Measurements from ENCODE around the gene ATP1A3. TPM values are rescaled to one million over a fixed set of nuclear protein-coding genes. Genes with fewer than 3 reads are reported as not detected.

Gene ATP1A3
- total and polyA plus RNA-seq, 2 donors (not counting 1 experiment from before 2014, with no cell fraction given) = 1.2 to 3.8 TPM

- TF ChIP-seq EZH2 (IDR thresholded peaks at IDR 0.05; ENCODE audit: borderline replicate concordance, insufficient read depth, low read depth, low read length, poor library complexity, severe bottlenecking) = no peak
- no peak for TF ChIP-seq CTCF (IDR thresholded peaks at IDR 0.05)
- no peaks in the 10 kb centered on the region for H3K9me3 Mint-ChIP-seq (ENCODE audit: insufficient read depth)
- 95% methylated on average over 2 of the region's 5 CpGs for WGBS (ENCODE audit: insufficient coverage)
- intact Hi-C loops (cut with micrococcal nuclease) = no loop called here
- ChIA-PET CTCF (interaction anchor here (1.2 to 2.0 kb wide), 3 partner anchors 31 to 280 kb away, joined by 3 to 13 read pairs (median 3); partner anchors contain the start of gene RPS19), POLR2A (no interaction called here)
- no peak overlapping the region for H2AFZ ChIP-seq (ENCODE audit: insufficient read depth, low read depth, low read length, poor library complexity, severe bottlenecking)
- no peaks in the 10 kb centered on the region for H3K9me3 ChIP-seq (ENCODE audit: control extremely low read depth in 1 of 3, control insufficient read depth in 2 of 3, insufficient read depth in 1 of 3, low read length in 2 of 3)
- no peak overlapping the region for H3K27ac ChIP-seq (ENCODE audit: low read length in 2 of 2)
- peaks cover 6% of the 10 kb centered on the region for H3K4me1 Mint-ChIP-seq
- no peak overlapping the region for H3K9ac ChIP-seq (ENCODE audit: low read length)
- H3K27me3 Mint-ChIP-seq = peaks cover 12% of the 10 kb centered on the region
- no peaks in the 10 kb centered on the region for H4K20me1 ChIP-seq (ENCODE audit: control insufficient read depth, insufficient read depth, low read length, poor library complexity, severe bottlenecking)
- H3K4me3 Mint-ChIP-seq = no peak overlapping the region
- H3K36me3 ChIP-seq (replicated peaks in 1 of 2; ENCODE audit: control extremely low read depth in 1 of 2, control insufficient read depth in 1 of 2, extremely low read depth in 1 of 2, insufficient read depth in 2 of 2, low read length in 1 of 2) = no peaks in the 10 kb centered on the region
- DNase-seq (no peak), ATAC-seq (ENCODE audit: low read depth) (no peak)
- no peaks in the 10 kb centered on the region for H3K79me2 ChIP-seq (ENCODE audit: control insufficient read depth, insufficient read depth, low read length)
- H3K4me2 ChIP-seq (replicated peaks; ENCODE audit: low read depth, low read length, poor library complexity, severe bottlenecking) = no peak overlapping the region
- peaks cover 0 to 5% of the 10 kb centered on the region in 2 donors for H3K4me1 ChIP-seq (ENCODE audit: control insufficient read depth in 2 of 2, insufficient read depth in 2 of 2, low read length in 2 of 2)
- H3K27ac Mint-ChIP-seq = no peak overlapping the region
- H3K27me3 ChIP-seq (replicated peaks in 1 of 4; ENCODE audit: control extremely low read depth in 1 of 4, control insufficient read depth in 3 of 4, insufficient read depth in 4 of 4, low read length in 3 of 4) = peaks cover 0 to 6% (median 0%) of the 10 kb centered on the region in 4 experiments
- H3K4me3 ChIP-seq (ENCODE audit: control extremely low read depth in 1 of 5, extremely low read depth in 1 of 5, insufficient read depth in 1 of 5, low read depth in 2 of 5, low read length in 4 of 5) = no peak overlapping the region
These were observed 39.4 kb upstream of the ATP1A3 start for GRCh38 chr19:42033413-42033812.

GRCh38 chr19:42032431-42032830 is 38.4 kb upstream of the ATP1A3 start:
- ATAC-seq (ENCODE audit: low read depth) = no peak
- H3K4me1 Mint-ChIP-seq = peaks cover 6% of the 10 kb centered on the region
- peaks cover 0 to 8% (median 0%) of the 10 kb centered on the region in 4 experiments for H3K27me3 ChIP-seq (replicated peaks in 1 of 4; ENCODE audit: control extremely low read depth in 1 of 4, control insufficient read depth in 3 of 4, insufficient read depth in 4 of 4, low read length in 3 of 4)
- no peak overlapping the region for H3K4me3 ChIP-seq (ENCODE audit: control extremely low read depth in 1 of 5, extremely low read depth in 1 of 5, insufficient read depth in 1 of 5, low read depth in 2 of 5, low read length in 4 of 5)
- H3K4me3 Mint-ChIP-seq = no peak overlapping the region
- WGBS (ENCODE audit: insufficient coverage) = 93% methylated on average over 5 of the region's 5 CpGs
- H3K4me2 ChIP-seq (replicated peaks; ENCODE audit: low read depth, low read length, poor library complexity, severe bottlenecking) = no peak overlapping the region
- TF ChIP-seq EZH2 (IDR thresholded peaks at IDR 0.05; ENCODE audit: borderline replicate concordance, insufficient read depth, low read depth, low read length, poor library complexity, severe bottlenecking) (no peak), CTCF (IDR thresholded peaks at IDR 0.05) (no peak)
- CTCF ChIA-PET = no interaction called here
- no peak overlapping the region for H3K27ac ChIP-seq (ENCODE audit: low read length in 2 of 2)
- intact Hi-C loops (cut with micrococcal nuclease) = no loop called here
- H3K27ac Mint-ChIP-seq = no peak overlapping the region
- H3K4me1 ChIP-seq (ENCODE audit: control insufficient read depth in 2 of 2, insufficient read depth in 2 of 2, low read length in 2 of 2) = peaks cover 0 to 5% of the 10 kb centered on the region in 2 donors
- DNase-seq = no peak
- POLR2A ChIA-PET = no interaction called here
- H3K9me3 ChIP-seq (ENCODE audit: control extremely low read depth in 1 of 3, control insufficient read depth in 2 of 3, insufficient read depth in 1 of 3, low read length in 2 of 3) = no peaks in the 10 kb centered on the region
- no peaks in the 10 kb centered on the region for H4K20me1 ChIP-seq (ENCODE audit: control insufficient read depth, insufficient read depth, low read length, poor library complexity, severe bottlenecking)
- H3K9me3 Mint-ChIP-seq (ENCODE audit: insufficient read depth) = no peaks in the 10 kb centered on the region
- no peak overlapping the region for H3K9ac ChIP-seq (ENCODE audit: low read length)
- H3K27me3 Mint-ChIP-seq = peaks cover 14% of the 10 kb centered on the region
- no peaks in the 10 kb centered on the region for H3K36me3 ChIP-seq (replicated peaks in 1 of 2; ENCODE audit: control extremely low read depth in 1 of 2, control insufficient read depth in 1 of 2, extremely low read depth in 1 of 2, insufficient read depth in 2 of 2, low read length in 1 of 2)
- H2AFZ ChIP-seq (ENCODE audit: insufficient read depth, low read depth, low read length, poor library complexity, severe bottlenecking) = no peak overlapping the region
- no peaks in the 10 kb centered on the region for H3K79me2 ChIP-seq (ENCODE audit: control insufficient read depth, insufficient read depth, low read length)

All from B cell (primary cell).